K562 (cell line): ENCODE measurements around the gene BRSK1. TPM values are rescaled to one million over a fixed set of nuclear protein-coding genes. Genes with fewer than 3 reads are reported as not detected.

Experiments
- ARNT ChIP-seq, 2 experiments: fragments of 450-650 bp; IDR thresholded peaks; 2 replicates each; pipeline ENCODE4 v1.6.1; 2016; ENCODE audit warnings: mild to moderate bottlenecking in 1 of 2
- ATF7 ChIP-seq: fragments of 450-650 bp; IDR thresholded peaks from 2 replicates; pipeline ENCODE4 v1.7.1; 2014; ENCODE audit warnings: mild to moderate bottlenecking, moderate library complexity
- C11orf30 ChIP-seq: fragments of 450-650 bp; IDR thresholded peaks from 2 replicates; pipeline ENCODE4 v1.6.1; 2016; ENCODE audit warnings: low read depth, mild to moderate bottlenecking
- CXXC5 ChIP-seq: fragments of 250-450 bp; sonication (Bioruptor Pico); IDR thresholded peaks from 2 replicates; pipeline ENCODE4 v1.8.0; 2022; ENCODE audit warnings: inconsistent platforms, mild to moderate bottlenecking, moderate library complexity
- DIDO1 ChIP-seq: fragments of 450-650 bp; IDR thresholded peaks from 2 replicates; pipeline ENCODE4 v1.6.1; 2016; ENCODE audit warnings: low read depth, missing biosample characterization, missing genetic modification characterization
- ESRRA ChIP-seq: fragments of 450-650 bp; IDR thresholded peaks from 2 replicates; pipeline ENCODE4 v1.6.1; 2014; ENCODE audit warnings: low read depth, mild to moderate bottlenecking, moderate library complexity, borderline replicate concordance
- GABPA ChIP-seq: fragments of 200-800 bp; sonication (Bioruptor generic); conservative IDR thresholded peaks from 2 replicates; pipeline ENCODE4 v1.6.1; 2016; ENCODE audit warnings: low read depth, missing genetic modification characterization, missing compliant biosample characterization
- KDM1A ChIP-seq, 2 experiments: fragments of 450-650 bp; IDR thresholded peaks; 2 replicates each; pipeline ENCODE4 v1.6.1; 2016; ENCODE audit warnings: mild to moderate bottlenecking in 2 of 2
- LARP7 ChIP-seq: fragments of 450-650 bp; IDR thresholded peaks from 2 replicates; pipeline ENCODE4 v1.6.1; 2016
- MITF ChIP-seq: IDR thresholded peaks from 2 replicates; pipeline ENCODE4 v1.6.1; 2014; ENCODE audit warnings: antibody characterized with exemption
- NR3C1 ChIP-seq: sonication (generic); formaldehyde crosslinking; IDR thresholded peaks from 2 replicates; pipeline ENCODE4 v1.8.1; 2022; ENCODE audit warnings: missing genetic modification reagents
- SETDB1 ChIP-seq: IDR thresholded peaks from one replicate; pipeline ENCODE4 v1.6.1; 2012; ENCODE audit warnings: low read length, control low read depth, inconsistent platforms
- ZMIZ1 ChIP-seq, 2 experiments: fragments of 150-350 bp in 1 of 2; IDR thresholded peaks; 2 replicates each; pipeline ENCODE4 v1.6.1; 2012 to 2016; ENCODE audit warnings: low read depth in 2 of 2, low read length in 2 of 2, mild to moderate bottlenecking in 1 of 2, moderate library complexity in 1 of 2
- ZNF318 ChIP-seq, 2 experiments: fragments of 450-650 bp; IDR thresholded peaks; 2 replicates each; pipeline ENCODE4 v1.6.1; 2016; ENCODE audit warnings: mild to moderate bottlenecking in 2 of 2, borderline replicate concordance in 1 of 2, low read depth in 1 of 2, moderate library complexity in 1 of 2
- ZNF41 ChIP-seq: fragments of 250-450 bp; sonication (Bioruptor Pico); conservative IDR thresholded peaks from 2 replicates; pipeline ENCODE4 v1.4.0; 2020; ENCODE audit warnings: mild to moderate bottlenecking
- polyA plus RNA-seq, 8 experiments: library from polyadenylated mRNA; depleted of rRNA in 4 of 8; stranded (reverse) in 5 of 8; unstranded in 3 of 8; fragments of >200 nt; fragmentation: Nextera tagmentation in 2 of 8; fragmentation: Illumina TruSeq in 1 of 8; extraction: Ambion mirVana in 2 of 8; extraction: Trizol in 1 of 8; gene quantifications; 2 replicates each; pipeline versions ENCODE4 v1.2.1 to v1.2.3, GENCODE V29; 2011 to 2014; ENCODE audit warnings: inconsistent platforms in 1 of 8, missing spikeins in 1 of 8
- total RNA-seq, 7 experiments: library from RNA; depleted of rRNA in 6 of 7; stranded (reverse); fragments of >200 nt in 6 of 7; fragmentation: Illumina TruSeq in 2 of 7; extraction: Trizol in 2 of 7; gene quantifications; 2 replicates each; pipeline versions ENCODE4 v1.2.1 to v1.2.3, GENCODE V29; 2011 to 2021; ENCODE audit warnings: low replicate concordance in 1 of 7

The BRSK1 gene
- total and polyA plus RNA-seq, 9 of the 15 experiments (the other 6 are each of a cell fraction or from before 2014, with no cell fraction given) = 1.7 to 9.3 (median 3.8) TPM; not detected in 2

GRCh38 chr19:55258828-55259539 is 24.8 kb upstream of the BRSK1 start, which contains the start of gene PPP6R1 (continued):
- TF ChIP-seq ESRRA = peak; percentile 84
- TF ChIP-seq ATF7 = peak; percentile 96
- TF ChIP-seq LARP7 = no peak
- peak in 1 of 2 experiments; percentile 74; a peak in 3 of 4 replicates for TF ChIP-seq ZMIZ1 (IDR thresholded peaks at IDR 0.05; ENCODE audit: low read depth in 2 of 2, low read length in 2 of 2)
- no peak for TF ChIP-seq ZNF41
- no peak for TF ChIP-seq DIDO1 (tag)
- peak; percentile 83 for TF ChIP-seq GABPA
- no peak for TF ChIP-seq NR3C1
- TF ChIP-seq CXXC5 (CRISPR knock-in tag) = peak; percentile 99
- TF ChIP-seq MITF = peak; percentile 81
- TF ChIP-seq SETDB1 = no peak
- peak; percentile 24 to 82; a peak in 3 of 4 replicates for TF ChIP-seq ARNT (IDR thresholded peaks at IDR 0.05)
- TF ChIP-seq ZNF318 (IDR thresholded peaks at IDR 0.05; ENCODE audit: borderline replicate concordance in 1 of 2, low read depth in 1 of 2) = 0 out of 4 replicates have a peak, but pooled peaks of 1 of the 2 experiments have one; percentile 41
- TF ChIP-seq C11orf30 = 0 out of 2 replicates have a peak, but pooled peaks have one; percentile 3
- TF ChIP-seq KDM1A (IDR thresholded peaks at IDR 0.05) = peak; percentile 81 to 88
